Stimulated activated CD8-positive, alpha-beta memory T cell treated with anti-CD3 and anti-CD28 coated beads, Interleukin-4, amount 100 ng/mL, for 1 hour (primary cell): Measurements from ENCODE around the gene CFAP69.

Source experiments
- DNase-seq, 2 donors: peaks; one replicate each; pipeline ENCODE4 v3.0.0-alpha.2; 2020; ENCODE audit warnings: low read depth in 2 of 2, low spot score in 1 of 2

Gene CFAP69

GRCh38 chr7:90244909-90245851 is at the start of gene CFAP69:
Gene CFAP69, plus strand, starts transcription at chr7:90245174. Its CDS starts 251 bp downstream, at chr7:90245425.
- peak; percentile 70 to 72 for DNase-seq

- DNase-seq = no peak
These were observed 43.3 kb upstream of the CFAP69 start for GRCh38 chr7:90201500-90202195.

- DNase-seq = no peak
These were observed 37.0 kb upstream of the CFAP69 start for GRCh38 chr7:90207956-90208355.

GRCh38 chr7:90209776-90210175 is 35.2 kb upstream of the CFAP69 start:
- no peak for DNase-seq

GRCh38 chr7:90210475-90210874 is 34.5 kb upstream of the CFAP69 start:
- DNase-seq = no peak

- no peak for DNase-seq
These were observed 34.0 kb upstream of the CFAP69 start for GRCh38 chr7:90210981-90211380.

GRCh38 chr7:90211391-90212148 is 33.4 kb upstream of the CFAP69 start, which contains the start of gene STEAP2:
Gene STEAP2, plus strand, starts transcription at chr7:90211740. Its CDS starts 13,343 bp downstream, at chr7:90225083.
- DNase-seq = no peak

- no peak for DNase-seq
These were observed 32.9 kb upstream of the CFAP69 start for GRCh38 chr7:90212149-90212495.

GRCh38 chr7:90213521-90213920 is 31.5 kb upstream of the CFAP69 start:
- DNase-seq = no peak

GRCh38 chr7:90216080-90216674 is 28.8 kb upstream of the CFAP69 start:
- DNase-seq = no peak

GRCh38 chr7:90216771-90217170 is 28.2 kb upstream of the CFAP69 start:
- DNase-seq = no peak

- DNase-seq = no peak
These were observed 22.6 kb upstream of the CFAP69 start for GRCh38 chr7:90222390-90222789.

- DNase-seq = no peak
These were observed 21.9 kb upstream of the CFAP69 start for GRCh38 chr7:90222811-90223725.

- no peak for DNase-seq
These were observed 20.8 kb upstream of the CFAP69 start for GRCh38 chr7:90224195-90224594.

GRCh38 chr7:90225181-90225580 is 19.8 kb upstream of the CFAP69 start:
- DNase-seq = no peak

GRCh38 chr7:90225601-90226000 is 19.4 kb upstream of the CFAP69 start:
- no peak for DNase-seq

- no peak for DNase-seq
These were observed 17.7 kb upstream of the CFAP69 start for GRCh38 chr7:90227259-90227658.

GRCh38 chr7:90229682-90230081 is 15.3 kb upstream of the CFAP69 start:
- DNase-seq = no peak

GRCh38 chr7:90230834-90231233 is 14.1 kb upstream of the CFAP69 start:
- DNase-seq = no peak

- no peak for DNase-seq
These were observed 13.7 kb upstream of the CFAP69 start for GRCh38 chr7:90231304-90231703.
